ENCODE results near the gene ITK.

Gene ITK

DNA sequence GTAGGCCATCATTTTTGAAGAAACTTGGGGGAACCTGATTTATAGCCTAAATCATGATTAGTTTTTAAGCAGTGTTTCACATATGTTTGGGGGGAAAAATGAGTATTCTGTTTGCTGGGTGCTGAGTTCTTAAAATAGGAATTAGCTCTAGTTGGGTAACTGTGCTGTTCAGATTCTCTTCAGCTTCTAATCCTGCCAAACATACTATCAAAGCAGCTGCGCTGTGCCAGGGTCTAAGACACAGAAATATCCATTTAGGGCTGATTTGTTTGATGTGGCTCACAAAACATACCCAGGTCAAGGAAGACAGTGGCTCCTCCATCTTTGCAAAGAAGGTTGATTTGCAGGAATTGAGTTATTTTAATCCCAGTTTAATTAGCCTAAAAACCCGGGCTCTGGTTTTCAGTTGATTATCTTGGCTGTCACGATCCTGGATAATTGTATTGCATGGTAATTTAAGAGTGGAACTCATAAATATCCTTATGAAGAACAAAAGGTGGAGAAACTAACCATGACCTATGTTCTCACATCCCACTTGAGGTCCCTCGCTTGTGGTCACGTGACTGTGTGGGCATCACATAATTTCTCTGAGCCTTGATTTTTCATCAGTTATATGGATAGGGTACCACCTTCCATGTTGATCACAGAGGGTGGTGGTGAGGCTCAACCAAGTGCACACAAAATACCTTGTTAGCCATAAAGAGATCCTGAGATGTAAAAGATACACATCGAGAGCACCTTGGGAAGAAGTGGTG is 104.0 kb downstream of the ITK start:
- Histone ChIP-seq H3K4me3 (ENCODE audit: low read length in 2 of 2) (no peak overlapping the region), H3K23ac (ENCODE audit: low read depth, low read length, poor library complexity) (no peak overlapping the region), H2AK5ac (ENCODE audit: low read depth, low read length) (no peak overlapping the region), H3K27ac (replicated peaks; ENCODE audit: low read length) (no peak overlapping the region), H3K14ac (ENCODE audit: low read length) (no peak overlapping the region), H4K8ac (ENCODE audit: low read depth, low read length) (no peak overlapping the region), H4K91ac (ENCODE audit: low read depth, low read length, poor library complexity) (no peak overlapping the region), H3K4ac (ENCODE audit: low read length) (no peak overlapping the region), H2BK5ac (ENCODE audit: low read length) (no peak overlapping the region), H2BK12ac (ENCODE audit: low read length) (no peak overlapping the region), H2AFZ (ENCODE audit: low read length) (no peak overlapping the region), H3K27me3 (ENCODE audit: control insufficient read depth in 3 of 3, insufficient read depth in 3 of 3, low read depth in 1 of 3, low read length in 3 of 3) (no peaks in the 10 kb centered on the region), H3K4me1 (ENCODE audit: control insufficient read depth in 2 of 2, insufficient read depth in 1 of 2, low read depth in 1 of 2, low read length in 2 of 2) (no peaks in the 10 kb centered on the region), H3K18ac (ENCODE audit: low read length) (no peak overlapping the region), H2BK120ac (ENCODE audit: low read depth, low read length) (no peak overlapping the region), H3K79me1 (ENCODE audit: low read depth, low read length) (no peaks in the 10 kb centered on the region), H3K9ac (ENCODE audit: low read depth, low read length, poor library complexity) (no peak overlapping the region), H3K36me3 (replicated peaks in 1 of 2; ENCODE audit: control insufficient read depth in 2 of 2, insufficient read depth in 2 of 2, low read length in 2 of 2) (peaks cover 16 to 49% of the 10 kb centered on the region in 2 donors), H3K4me2 (ENCODE audit: insufficient read depth, low read length, poor library complexity, severe bottlenecking) (no peak overlapping the region), H3K9me3 (replicated peaks in 1 of 2; ENCODE audit: control insufficient read depth in 2 of 2, insufficient read depth in 1 of 2, low read depth in 1 of 2, low read length in 2 of 2) (no peaks in the 10 kb centered on the region), H2BK15ac (ENCODE audit: low read length) (no peak overlapping the region)
- no CpG with 5 or more reads among the region's 6 CpGs for WGBS, 2 donors (ENCODE audit: extremely low coverage in 2 of 2, insufficient read length in 2 of 2, insufficient replicate concordance in 1 of 2)
- no peak for DNase-seq (ENCODE audit: low spot score)

DNA sequence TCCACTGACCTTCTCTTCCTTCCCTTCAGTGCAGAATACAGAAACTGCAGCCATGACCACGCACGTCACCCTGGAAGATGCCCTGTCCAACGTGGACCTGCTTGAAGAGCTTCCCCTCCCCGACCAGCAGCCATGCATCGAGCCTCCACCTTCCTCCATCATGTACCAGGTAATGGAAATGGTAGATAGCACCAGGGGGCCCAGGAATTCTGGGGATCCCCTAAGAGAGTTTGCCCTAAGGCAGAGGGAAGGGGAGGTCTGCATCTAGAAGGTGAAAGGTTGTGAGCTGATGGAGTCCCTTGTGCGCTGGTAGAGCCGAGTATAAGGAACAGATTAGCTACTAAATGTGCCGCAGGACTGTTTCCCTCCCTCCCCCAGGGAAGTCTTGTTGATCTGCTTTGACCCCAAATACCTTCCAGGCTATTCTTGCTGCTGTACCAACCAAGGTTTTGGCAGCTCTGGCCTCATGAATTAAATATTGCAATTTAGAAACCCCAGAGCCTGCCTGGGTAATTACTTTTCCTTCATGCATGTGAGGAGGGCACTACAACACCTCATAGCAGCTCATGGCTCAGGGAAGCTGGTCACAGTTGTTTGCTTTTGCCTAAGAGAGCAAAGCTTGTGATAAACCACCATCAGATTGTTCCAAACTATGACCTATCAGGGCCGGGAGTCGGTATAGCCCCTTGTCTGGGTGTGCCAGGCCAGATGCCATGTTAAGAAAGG is 104.8 kb downstream of the ITK start:
- Histone ChIP-seq H3K14ac (ENCODE audit: low read length) (no peak overlapping the region), H4K8ac (ENCODE audit: low read depth, low read length) (no peak overlapping the region), H3K4ac (ENCODE audit: low read length) (no peak overlapping the region), H2AFZ (ENCODE audit: low read length) (no peak overlapping the region), H3K27ac (replicated peaks; ENCODE audit: low read length) (no peak overlapping the region), H3K4me2 (ENCODE audit: insufficient read depth, low read length, poor library complexity, severe bottlenecking) (no peak overlapping the region), H3K36me3 (replicated peaks in 1 of 2; ENCODE audit: control insufficient read depth in 2 of 2, insufficient read depth in 2 of 2, low read length in 2 of 2) (peaks cover 17 to 57% of the 10 kb centered on the region in 2 donors), H2BK5ac (ENCODE audit: low read length) (no peak overlapping the region), H2BK15ac (ENCODE audit: low read length) (no peak overlapping the region), H3K4me1 (ENCODE audit: control insufficient read depth in 2 of 2, insufficient read depth in 1 of 2, low read depth in 1 of 2, low read length in 2 of 2) (peaks cover 0 to 2% of the 10 kb centered on the region in 2 donors), H3K79me1 (ENCODE audit: low read depth, low read length) (no peaks in the 10 kb centered on the region), H3K9ac (ENCODE audit: low read depth, low read length, poor library complexity) (no peak overlapping the region), H3K27me3 (ENCODE audit: control insufficient read depth in 3 of 3, insufficient read depth in 3 of 3, low read depth in 1 of 3, low read length in 3 of 3) (no peaks in the 10 kb centered on the region), H3K23ac (ENCODE audit: low read depth, low read length, poor library complexity) (no peak overlapping the region), H2BK120ac (ENCODE audit: low read depth, low read length) (no peak overlapping the region), H3K9me3 (replicated peaks in 1 of 2; ENCODE audit: control insufficient read depth in 2 of 2, insufficient read depth in 1 of 2, low read depth in 1 of 2, low read length in 2 of 2) (no peaks in the 10 kb centered on the region), H4K91ac (ENCODE audit: low read depth, low read length, poor library complexity) (no peak overlapping the region), H2AK5ac (ENCODE audit: low read depth, low read length) (no peak overlapping the region), H3K18ac (ENCODE audit: low read length) (no peak overlapping the region), H2BK12ac (ENCODE audit: low read length) (no peak overlapping the region), H3K4me3 (ENCODE audit: low read length in 2 of 2) (no peak overlapping the region)
- DNase-seq (ENCODE audit: low spot score) = no peak
- no CpG with 5 or more reads among the region's 10 CpGs for WGBS, 2 donors (ENCODE audit: extremely low coverage in 2 of 2, insufficient read length in 2 of 2, insufficient replicate concordance in 1 of 2)

DNA sequence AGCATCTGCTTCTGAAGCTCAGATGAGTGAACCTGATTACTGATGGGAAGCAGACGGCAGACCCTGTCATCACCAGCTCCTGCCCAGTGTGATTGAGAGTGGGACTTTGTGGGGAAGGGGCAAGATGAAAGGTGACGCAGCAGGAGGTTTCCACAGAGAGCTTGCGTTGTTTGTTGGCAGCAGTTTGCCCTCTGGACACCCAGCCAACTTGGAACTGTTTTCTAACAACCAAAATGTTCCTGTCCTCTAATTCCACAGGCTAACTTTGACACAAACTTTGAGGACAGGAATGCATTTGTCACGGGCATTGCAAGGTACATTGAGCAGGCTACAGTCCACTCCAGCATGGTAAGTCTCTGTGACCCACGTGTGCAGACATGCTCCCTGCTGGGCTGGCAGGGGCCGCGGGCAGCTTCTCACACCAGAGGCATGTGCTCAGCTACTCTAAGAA is 106.1 kb downstream of the ITK start:
- Histone ChIP-seq H2AK5ac (ENCODE audit: low read depth, low read length) (no peak overlapping the region), H3K4me1 (ENCODE audit: control insufficient read depth in 2 of 2, insufficient read depth in 1 of 2, low read depth in 1 of 2, low read length in 2 of 2) (peaks cover 0 to 2% of the 10 kb centered on the region in 2 donors), H3K4ac (ENCODE audit: low read length) (no peak overlapping the region), H2AFZ (ENCODE audit: low read length) (no peak overlapping the region), H3K9me3 (replicated peaks in 1 of 2; ENCODE audit: control insufficient read depth in 2 of 2, insufficient read depth in 1 of 2, low read depth in 1 of 2, low read length in 2 of 2) (no peaks in the 10 kb centered on the region), H3K27ac (replicated peaks; ENCODE audit: low read length) (no peak overlapping the region), H2BK15ac (ENCODE audit: low read length) (no peak overlapping the region), H3K27me3 (ENCODE audit: control insufficient read depth in 3 of 3, insufficient read depth in 3 of 3, low read depth in 1 of 3, low read length in 3 of 3) (no peaks in the 10 kb centered on the region), H4K8ac (ENCODE audit: low read depth, low read length) (no peak overlapping the region), H3K4me2 (ENCODE audit: insufficient read depth, low read length, poor library complexity, severe bottlenecking) (no peak overlapping the region), H3K23ac (ENCODE audit: low read depth, low read length, poor library complexity) (no peak overlapping the region), H3K79me1 (ENCODE audit: low read depth, low read length) (no peaks in the 10 kb centered on the region), H3K36me3 (replicated peaks in 1 of 2; ENCODE audit: control insufficient read depth in 2 of 2, insufficient read depth in 2 of 2, low read length in 2 of 2) (peaks cover 20 to 70% of the 10 kb centered on the region in 2 donors), H2BK120ac (ENCODE audit: low read depth, low read length) (no peak overlapping the region), H2BK12ac (ENCODE audit: low read length) (no peak overlapping the region), H4K91ac (ENCODE audit: low read depth, low read length, poor library complexity) (no peak overlapping the region), H2BK5ac (ENCODE audit: low read length) (no peak overlapping the region), H3K9ac (ENCODE audit: low read depth, low read length, poor library complexity) (no peak overlapping the region), H3K4me3 (ENCODE audit: low read length in 2 of 2) (no peak overlapping the region), H3K14ac (ENCODE audit: low read length) (no peak overlapping the region), H3K18ac (ENCODE audit: low read length) (no peak overlapping the region)
- no peak for DNase-seq (ENCODE audit: low spot score)
- WGBS, 2 donors (ENCODE audit: extremely low coverage in 2 of 2, insufficient read length in 2 of 2, insufficient replicate concordance in 1 of 2) = no CpG with 5 or more reads among the region's 7 CpGs

DNA sequence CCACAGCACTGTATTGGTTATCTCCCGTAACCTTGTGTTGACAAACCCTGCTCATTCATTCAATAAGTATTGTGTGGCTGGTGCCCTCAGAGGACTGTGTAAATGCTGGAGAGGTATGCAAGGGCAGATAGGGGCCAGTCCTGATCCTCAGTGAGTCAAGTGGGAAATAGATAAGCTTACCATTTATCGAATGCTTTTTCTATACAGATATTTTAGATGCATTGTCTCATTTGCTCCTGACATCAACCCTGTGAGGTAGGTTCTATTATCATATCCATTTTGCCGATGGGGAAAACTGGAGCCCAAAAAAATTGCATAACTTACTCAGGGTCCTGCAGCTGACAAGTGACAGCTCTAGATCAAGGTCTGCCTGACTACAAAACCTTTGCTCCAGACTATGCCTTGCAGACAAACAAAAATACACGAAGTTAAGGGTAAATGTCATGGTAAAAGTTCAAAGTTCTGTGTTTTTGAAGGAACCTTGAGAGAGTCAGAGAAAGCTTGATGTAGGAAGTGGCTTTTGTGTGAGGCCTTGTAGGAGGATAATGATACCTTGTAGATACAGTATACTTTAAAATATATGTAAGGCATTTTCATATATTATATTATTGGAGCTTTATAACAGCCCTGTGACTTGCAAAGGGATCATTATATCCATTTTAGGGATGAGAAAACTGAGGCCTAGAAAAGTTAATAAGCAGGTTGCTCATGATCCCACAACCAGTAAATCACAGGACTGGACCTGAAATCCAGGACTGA is 107.9 kb downstream of the ITK start:
- no peak overlapping the region for H2BK120ac ChIP-seq (ENCODE audit: low read depth, low read length)
- no peak overlapping the region for H3K9ac ChIP-seq (ENCODE audit: low read depth, low read length, poor library complexity)
- H3K9me3 ChIP-seq (replicated peaks in 1 of 2; ENCODE audit: control insufficient read depth in 2 of 2, insufficient read depth in 1 of 2, low read depth in 1 of 2, low read length in 2 of 2) = no peaks in the 10 kb centered on the region
- H2AFZ ChIP-seq (ENCODE audit: low read length) = no peak overlapping the region
- H3K14ac ChIP-seq (ENCODE audit: low read length) = no peak overlapping the region
- no peak overlapping the region for H3K27ac ChIP-seq (replicated peaks; ENCODE audit: low read length)
- H2AK5ac ChIP-seq (ENCODE audit: low read depth, low read length) = no peak overlapping the region
- peaks cover 20 to 85% of the 10 kb centered on the region in 2 donors for H3K36me3 ChIP-seq (replicated peaks in 1 of 2; ENCODE audit: control insufficient read depth in 2 of 2, insufficient read depth in 2 of 2, low read length in 2 of 2)
- no peaks in the 10 kb centered on the region for H3K27me3 ChIP-seq (ENCODE audit: control insufficient read depth in 3 of 3, insufficient read depth in 3 of 3, low read depth in 1 of 3, low read length in 3 of 3)
- H2BK5ac ChIP-seq (ENCODE audit: low read length) = no peak overlapping the region
- no peak overlapping the region for H3K18ac ChIP-seq (ENCODE audit: low read length)
- no CpG with 5 or more reads among the region's 4 CpGs for WGBS, 2 donors (ENCODE audit: extremely low coverage in 2 of 2, insufficient read length in 2 of 2, insufficient replicate concordance in 1 of 2)
- no peak for DNase-seq (ENCODE audit: low spot score)
- no peak overlapping the region for H3K23ac ChIP-seq (ENCODE audit: low read depth, low read length, poor library complexity)
- no peak overlapping the region for H4K91ac ChIP-seq (ENCODE audit: low read depth, low read length, poor library complexity)
- H3K4me1 ChIP-seq (ENCODE audit: control insufficient read depth in 2 of 2, insufficient read depth in 1 of 2, low read depth in 1 of 2, low read length in 2 of 2) = peaks cover 0 to 2% of the 10 kb centered on the region in 2 donors
- H2BK12ac ChIP-seq (ENCODE audit: low read length) = no peak overlapping the region
- H3K79me1 ChIP-seq (ENCODE audit: low read depth, low read length) = no peaks in the 10 kb centered on the region
- no peak overlapping the region for H4K8ac ChIP-seq (ENCODE audit: low read depth, low read length)
- no peak overlapping the region for H3K4me2 ChIP-seq (ENCODE audit: insufficient read depth, low read length, poor library complexity, severe bottlenecking)
- H2BK15ac ChIP-seq (ENCODE audit: low read length) = no peak overlapping the region
- H3K4me3 ChIP-seq (ENCODE audit: low read length in 2 of 2) = no peak overlapping the region
- H3K4ac ChIP-seq (ENCODE audit: low read length) = no peak overlapping the region
